Neural cell (in vitro differentiated cells): ENCODE results near the gene GTF2E1. TPM values are rescaled to one million over a fixed set of nuclear protein-coding genes. Genes with fewer than 3 reads are reported as not detected.

Experiments used
- H2AFZ ChIP-seq: fragments of 200-600, 300-800 bp; sonication (generic), shearing (Covaris generic); 2 replicates; pipeline ENCODE4 v1.6.0; 2014; ENCODE audit warnings: low read depth, mild to moderate bottlenecking, antibody characterized with exemption, low read length, moderate library complexity
- H3F3A ChIP-seq: fragments of 200-600 bp; shearing (Covaris generic); 2 replicates; pipeline ENCODE4 v1.6.1; 2016; ENCODE audit warnings: mild to moderate bottlenecking, moderate library complexity, mixed read lengths, antibody characterized with exemption, low read length; ENCODE audit not compliant: insufficient read depth, poor library complexity, severe bottlenecking
- H3K27ac ChIP-seq: fragments of 200-600, 300-800 bp; sonication (generic), shearing (Covaris generic); 2 replicates; pipeline ENCODE4 v1.5.1; 2014; ENCODE audit warnings: mild to moderate bottlenecking, low read length, moderate library complexity
- H3K27me3 ChIP-seq: fragments of 300-800, 200-600 bp; sonication (generic), shearing (Covaris generic); 2 replicates; pipeline ENCODE4 v1.6.0; 2014; ENCODE audit warnings: mild to moderate bottlenecking, low read depth, low read length, moderate library complexity; ENCODE audit not compliant: insufficient read depth
- H3K36me3 ChIP-seq: fragments of 300-800, 200-600 bp; sonication (generic), shearing (Covaris generic); 2 replicates; pipeline ENCODE4 v1.5.1; 2014; ENCODE audit warnings: mild to moderate bottlenecking, antibody characterized with exemption, low read length, moderate library complexity; ENCODE audit not compliant: insufficient read depth
- H3K4me2 ChIP-seq: fragments of 300-800, 200-600 bp; sonication (generic), shearing (Covaris generic); 2 replicates; pipeline ENCODE4 v1.6.0; 2014; ENCODE audit warnings: mild to moderate bottlenecking, low read length
- H3K4me3 ChIP-seq: fragments of 300-800, 200-600 bp; sonication (generic), shearing (Covaris generic); 2 replicates; pipeline ENCODE4 v1.5.1; 2014; ENCODE audit warnings: mild to moderate bottlenecking, low read length, moderate library complexity
- H3K79me2 ChIP-seq: fragments of 200-600 bp; shearing (Covaris generic); replicated peaks from 2 replicates; pipeline ENCODE4 v1.6.0; 2014; ENCODE audit warnings: mild to moderate bottlenecking, low read length, moderate library complexity; ENCODE audit not compliant: insufficient read depth
- H3K9ac ChIP-seq: fragments of 300-800, 200-600 bp; sonication (generic), shearing (Covaris generic); 2 replicates; pipeline ENCODE4 v1.6.1; 2016; ENCODE audit warnings: mild to moderate bottlenecking, low read length, mixed read lengths
- H3K9me2 ChIP-seq: fragments of 200-600 bp; shearing (Covaris generic); 2 replicates; pipeline ENCODE4 v1.6.1; 2016; ENCODE audit warnings: mild to moderate bottlenecking, low read length, mixed read lengths; ENCODE audit not compliant: insufficient read depth
- H3K9me3 ChIP-seq: fragments of 200-600, 300-800 bp; sonication (generic), shearing (Covaris generic); 2 replicates; pipeline ENCODE4 v1.6.1; 2016; ENCODE audit warnings: mild to moderate bottlenecking, mixed run types, low read length, moderate library complexity, mixed read lengths
- H4K20me1 ChIP-seq: fragments of 200-600 bp; shearing (Covaris generic); 2 replicates; pipeline ENCODE4 v1.6.1; 2016; ENCODE audit warnings: mild to moderate bottlenecking, mixed run types; ENCODE audit not compliant: insufficient read depth
- CTCF ChIP-seq: fragments of 450-650 bp; IDR thresholded peaks from 2 replicates; pipeline ENCODE4 v1.5.1; 2014; ENCODE audit warnings: antibody characterized with exemption, mild to moderate bottlenecking, moderate library complexity; ENCODE audit not compliant: poor library complexity, severe bottlenecking
- EP300 ChIP-seq: fragments of 450-650 bp; conservative IDR thresholded peaks from 2 replicates; pipeline ENCODE4 v1.6.1; 2014; ENCODE audit warnings: antibody characterized with exemption, mild to moderate bottlenecking, moderate library complexity; ENCODE audit not compliant: poor library complexity, severe bottlenecking
- EZH2 ChIP-seq: fragments of 200-600, 300-800 bp; shearing (Covaris generic), sonication (generic); IDR thresholded peaks from 2 replicates; pipeline ENCODE4 v1.6.1; 2014; ENCODE audit warnings: antibody characterized with exemption, low read length, borderline replicate concordance, mild to moderate bottlenecking; ENCODE audit not compliant: insufficient read depth, poor library complexity, severe bottlenecking
- MXI1 ChIP-seq: fragments of 450-650 bp; conservative IDR thresholded peaks from 2 replicates; pipeline ENCODE4 v1.6.1; 2014; ENCODE audit warnings: antibody characterized with exemption, mild to moderate bottlenecking; ENCODE audit not compliant: poor library complexity, severe bottlenecking
- POLR2AphosphoS5 ChIP-seq: IDR thresholded peaks from 2 replicates; pipeline ENCODE4 v1.6.1; 2012
- RAD21 ChIP-seq: fragments of 450-650 bp; conservative IDR thresholded peaks from 2 replicates; pipeline ENCODE4 v1.6.1; 2014; ENCODE audit warnings: antibody characterized with exemption, mild to moderate bottlenecking, moderate library complexity
- REST ChIP-seq: IDR thresholded peaks from 2 replicates; pipeline ENCODE4 v1.6.1; 2012; ENCODE audit warnings: borderline replicate concordance
- SMC3 ChIP-seq: fragments of 450-650 bp; conservative IDR thresholded peaks from 2 replicates; pipeline ENCODE4 v1.6.1; 2014; ENCODE audit warnings: antibody characterized with exemption, mild to moderate bottlenecking, moderate library complexity; ENCODE audit not compliant: poor library complexity
- TAF1 ChIP-seq: IDR thresholded peaks from 2 replicates; pipeline ENCODE4 v1.6.1; 2012; ENCODE audit warnings: low read depth
- polyA plus RNA-seq: library from polyadenylated mRNA; depleted of rRNA; stranded (reverse); fragments of >200 nt; gene quantifications from 2 replicates; pipeline ENCODE4 v1.2.3, GENCODE V29; 2014

The GTF2E1 gene
- polyA plus RNA-seq, 1 donor from 2014 or later = 25.1 TPM

- Histone ChIP-seq H3K4me3 (no peak overlapping the region), H3K9me3 (no peaks in the 10 kb centered on the region), H3F3A (no peaks in the 10 kb centered on the region), H3K79me2 (peaks cover 6% of the 10 kb centered on the region), H3K4me2 (no peak overlapping the region), H2AFZ (no peak overlapping the region), H3K9me2 (no peaks in the 10 kb centered on the region), H3K27me3 (no peaks in the 10 kb centered on the region), H3K9ac (no peak overlapping the region), H3K36me3 (no peaks in the 10 kb centered on the region), H3K27ac (no peak overlapping the region), H4K20me1 (no peaks in the 10 kb centered on the region)
- TF ChIP-seq REST = no peak
- TF ChIP-seq CTCF = no peak
- no peak for TF ChIP-seq POLR2AphosphoS5
- no peak for TF ChIP-seq RAD21
- TF ChIP-seq EZH2 = no peak
- TF ChIP-seq EP300 = no peak
- TF ChIP-seq MXI1 = no peak
- TF ChIP-seq TAF1 = no peak
- no peak for TF ChIP-seq SMC3
These were observed 24.0 kb downstream of the GTF2E1 start for GRCh38 chr3:120766576-120766975.

DNA sequence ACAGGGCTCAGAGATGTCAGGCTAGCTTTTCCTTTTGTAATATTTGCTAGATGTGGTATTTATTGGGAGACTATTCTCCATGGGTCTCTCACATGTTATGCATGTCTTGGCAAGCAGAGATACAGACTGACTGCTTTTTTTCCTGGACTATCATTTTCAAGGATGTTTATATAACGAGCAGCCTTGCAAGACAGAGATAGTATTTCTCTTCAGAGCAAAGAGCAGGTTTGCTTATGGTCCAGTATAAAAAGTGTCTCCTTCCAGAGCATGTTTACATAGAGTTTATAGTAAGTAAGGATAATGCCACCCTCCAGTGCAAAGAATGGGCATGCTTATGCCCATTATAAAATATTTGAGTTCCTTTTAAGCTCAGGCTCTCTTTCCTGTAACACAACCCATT, 24.6 kb downstream of the GTF2E1 start:
- no peak overlapping the region for H3K9ac ChIP-seq
- no peak overlapping the region for H3K4me2 ChIP-seq
- H3K9me2 ChIP-seq = no peaks in the 10 kb centered on the region
- H4K20me1 ChIP-seq = no peaks in the 10 kb centered on the region
- no peak overlapping the region for H3K27ac ChIP-seq
- H3K9me3 ChIP-seq = no peaks in the 10 kb centered on the region
- TF ChIP-seq CTCF = no peak
- TF ChIP-seq EP300 = no peak
- TF ChIP-seq MXI1 = no peak
- no peak for TF ChIP-seq TAF1
- no peak for TF ChIP-seq REST
- no peaks in the 10 kb centered on the region for H3K36me3 ChIP-seq
- peaks cover 6% of the 10 kb centered on the region for H3K79me2 ChIP-seq
- no peak overlapping the region for H2AFZ ChIP-seq
- no peaks in the 10 kb centered on the region for H3F3A ChIP-seq
- H3K4me3 ChIP-seq = no peak overlapping the region
- no peaks in the 10 kb centered on the region for H3K27me3 ChIP-seq
